Right lobe of liver (tissue), 4 donors: ENCODE results near the gene ATP5F1E.

Experiments used
- POLR2A ChIP-seq: fragments of 450-650 bp; IDR thresholded peaks from one replicate; pipeline ENCODE4 v1.6.1; 2017; ENCODE audit warnings: antibody characterized with exemption, mild to moderate bottlenecking
- TF ChIP-seq, protein P1 (sequence below), 4 donors: fragments of 200-600 bp in 3 of 4; fragments of 450-650 bp in 1 of 4; IDR thresholded peaks; one replicate each; pipeline versions ENCODE4 v1.5.1 to v1.8.0; 2016 to 2022; ENCODE audit warnings: antibody characterized with exemption in 4 of 4, mild to moderate bottlenecking in 2 of 4
- donor health status: DM: no; HTN: no; CAD: no.
- donor health status: DM: no; HTN: no; CAD: no.
- donor health status: DM: no; HTN: yes; CAD: no.

DNA sequence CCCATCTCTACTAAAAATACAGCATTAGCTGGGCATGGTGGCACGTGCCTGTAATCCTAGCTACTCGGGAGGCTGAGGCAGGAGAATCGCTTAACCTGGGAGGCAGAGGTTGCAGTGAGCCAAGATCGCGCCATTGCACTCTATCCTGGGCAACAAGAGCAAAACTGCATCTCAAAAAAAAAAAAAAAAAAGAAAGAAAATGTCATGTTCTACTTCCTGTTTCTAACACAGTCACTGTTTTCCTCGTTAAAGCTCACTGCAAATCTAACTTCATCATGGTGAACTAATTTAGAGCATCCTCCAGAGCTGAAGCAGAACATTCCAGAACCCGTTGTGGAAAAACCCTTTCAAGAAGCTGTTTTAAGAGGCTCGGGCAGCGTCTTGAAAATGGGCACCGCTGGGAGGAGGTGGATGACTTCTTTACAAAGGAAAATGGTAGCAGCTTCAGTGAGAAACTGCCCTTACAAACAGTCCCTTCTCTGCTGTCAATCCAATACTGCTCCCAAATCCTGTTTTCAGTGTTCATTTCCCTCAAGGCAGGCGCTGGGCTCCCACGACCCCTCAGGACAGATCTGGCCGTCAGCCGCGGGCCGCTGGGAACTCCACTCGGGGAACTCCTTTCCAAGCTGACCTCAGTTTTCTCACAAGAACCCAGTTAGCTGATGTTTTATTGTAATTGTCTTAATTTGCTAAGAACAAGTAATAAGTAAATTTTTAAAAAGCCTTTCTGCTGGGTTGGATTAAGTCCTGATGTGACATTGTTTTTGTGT lies 37.6 kb downstream of the ATP5F1E start:
- TF ChIP-seq, protein P1, sequence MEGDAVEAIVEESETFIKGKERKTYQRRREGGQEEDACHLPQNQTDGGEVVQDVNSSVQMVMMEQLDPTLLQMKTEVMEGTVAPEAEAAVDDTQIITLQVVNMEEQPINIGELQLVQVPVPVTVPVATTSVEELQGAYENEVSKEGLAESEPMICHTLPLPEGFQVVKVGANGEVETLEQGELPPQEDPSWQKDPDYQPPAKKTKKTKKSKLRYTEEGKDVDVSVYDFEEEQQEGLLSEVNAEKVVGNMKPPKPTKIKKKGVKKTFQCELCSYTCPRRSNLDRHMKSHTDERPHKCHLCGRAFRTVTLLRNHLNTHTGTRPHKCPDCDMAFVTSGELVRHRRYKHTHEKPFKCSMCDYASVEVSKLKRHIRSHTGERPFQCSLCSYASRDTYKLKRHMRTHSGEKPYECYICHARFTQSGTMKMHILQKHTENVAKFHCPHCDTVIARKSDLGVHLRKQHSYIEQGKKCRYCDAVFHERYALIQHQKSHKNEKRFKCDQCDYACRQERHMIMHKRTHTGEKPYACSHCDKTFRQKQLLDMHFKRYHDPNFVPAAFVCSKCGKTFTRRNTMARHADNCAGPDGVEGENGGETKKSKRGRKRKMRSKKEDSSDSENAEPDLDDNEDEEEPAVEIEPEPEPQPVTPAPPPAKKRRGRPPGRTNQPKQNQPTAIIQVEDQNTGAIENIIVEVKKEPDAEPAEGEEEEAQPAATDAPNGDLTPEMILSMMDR (IDR thresholded peaks at IDR 0.05): no peak
- no peak for TF ChIP-seq POLR2A
